Measurements from ENCODE around the gene PTPA. TPM values are rescaled to one million over a fixed set of nuclear protein-coding genes. Genes with fewer than 3 reads are reported as not detected.

Gene PTPA
- total and polyA plus RNA-seq, 2 donors (not counting 1 experiment from before 2014, with no cell fraction given), result 35.0 to 73.9 TPM

GRCh38 chr9:129070696-129071525, 40.3 kb upstream of the PTPA start:
- H3K4me1 Mint-ChIP-seq, result peaks cover 25% of the 10 kb centered on the region
- ATAC-seq (ENCODE audit: low read depth) (no peak), DNase-seq (no peak)
- Histone ChIP-seq H4K20me1 (ENCODE audit: control insufficient read depth, insufficient read depth, low read length, poor library complexity, severe bottlenecking) (no peaks in the 10 kb centered on the region), H3K4me2 (replicated peaks; ENCODE audit: low read depth, low read length, poor library complexity, severe bottlenecking) (peak overlapping the region; percentile 76), H3K4me3 (ENCODE audit: control extremely low read depth in 1 of 5, extremely low read depth in 1 of 5, insufficient read depth in 1 of 5, low read depth in 2 of 5, low read length in 4 of 5) (no peak overlapping the region), H3K36me3 (replicated peaks in 1 of 2; ENCODE audit: control extremely low read depth in 1 of 2, control insufficient read depth in 1 of 2, extremely low read depth in 1 of 2, insufficient read depth in 2 of 2, low read length in 1 of 2) (peaks cover 0 to 5% of the 10 kb centered on the region in 2 experiments), H3K9ac (ENCODE audit: low read length) (no peak overlapping the region), H3K27me3 (replicated peaks in 1 of 4; ENCODE audit: control extremely low read depth in 1 of 4, control insufficient read depth in 3 of 4, insufficient read depth in 4 of 4, low read length in 3 of 4) (no peaks in the 10 kb centered on the region), H3K79me2 (ENCODE audit: control insufficient read depth, insufficient read depth, low read length) (no peaks in the 10 kb centered on the region), H2AFZ (ENCODE audit: insufficient read depth, low read depth, low read length, poor library complexity, severe bottlenecking) (no peak overlapping the region), H3K4me1 (ENCODE audit: control insufficient read depth in 2 of 2, insufficient read depth in 2 of 2, low read length in 2 of 2) (peaks cover 25 to 37% of the 10 kb centered on the region in 2 donors), H3K27ac (ENCODE audit: low read length in 2 of 2) (peak overlapping the region in 1 of 2 donors; percentile 12), H3K9me3 (ENCODE audit: control extremely low read depth in 1 of 3, control insufficient read depth in 2 of 3, insufficient read depth in 1 of 3, low read length in 2 of 3) (no peaks in the 10 kb centered on the region)
- TF ChIP-seq, protein P1, sequence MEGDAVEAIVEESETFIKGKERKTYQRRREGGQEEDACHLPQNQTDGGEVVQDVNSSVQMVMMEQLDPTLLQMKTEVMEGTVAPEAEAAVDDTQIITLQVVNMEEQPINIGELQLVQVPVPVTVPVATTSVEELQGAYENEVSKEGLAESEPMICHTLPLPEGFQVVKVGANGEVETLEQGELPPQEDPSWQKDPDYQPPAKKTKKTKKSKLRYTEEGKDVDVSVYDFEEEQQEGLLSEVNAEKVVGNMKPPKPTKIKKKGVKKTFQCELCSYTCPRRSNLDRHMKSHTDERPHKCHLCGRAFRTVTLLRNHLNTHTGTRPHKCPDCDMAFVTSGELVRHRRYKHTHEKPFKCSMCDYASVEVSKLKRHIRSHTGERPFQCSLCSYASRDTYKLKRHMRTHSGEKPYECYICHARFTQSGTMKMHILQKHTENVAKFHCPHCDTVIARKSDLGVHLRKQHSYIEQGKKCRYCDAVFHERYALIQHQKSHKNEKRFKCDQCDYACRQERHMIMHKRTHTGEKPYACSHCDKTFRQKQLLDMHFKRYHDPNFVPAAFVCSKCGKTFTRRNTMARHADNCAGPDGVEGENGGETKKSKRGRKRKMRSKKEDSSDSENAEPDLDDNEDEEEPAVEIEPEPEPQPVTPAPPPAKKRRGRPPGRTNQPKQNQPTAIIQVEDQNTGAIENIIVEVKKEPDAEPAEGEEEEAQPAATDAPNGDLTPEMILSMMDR (IDR thresholded peaks at IDR 0.05), result no peak
- no peak for TF ChIP-seq EZH2 (IDR thresholded peaks at IDR 0.05; ENCODE audit: borderline replicate concordance, insufficient read depth, low read depth, low read length, poor library complexity, severe bottlenecking)
- CTCF ChIA-PET, result no interaction called here
- no peak overlapping the region for H3K27ac Mint-ChIP-seq
- no peaks in the 10 kb centered on the region for H3K9me3 Mint-ChIP-seq (ENCODE audit: insufficient read depth)
- 79% methylated on average over 15 of the region's 21 CpGs for WGBS (ENCODE audit: insufficient coverage)
- POLR2A ChIA-PET, result interaction anchor here (2.3 kb wide), 1 partner anchor 10 kb away, joined by 15 read pairs; the partner anchor contains the start of gene DOLPP1
- no peak overlapping the region for H3K4me3 Mint-ChIP-seq
- intact Hi-C loops (cut with micrococcal nuclease), result no loop called here
- H3K27me3 Mint-ChIP-seq, result no peaks in the 10 kb centered on the region

DNA sequence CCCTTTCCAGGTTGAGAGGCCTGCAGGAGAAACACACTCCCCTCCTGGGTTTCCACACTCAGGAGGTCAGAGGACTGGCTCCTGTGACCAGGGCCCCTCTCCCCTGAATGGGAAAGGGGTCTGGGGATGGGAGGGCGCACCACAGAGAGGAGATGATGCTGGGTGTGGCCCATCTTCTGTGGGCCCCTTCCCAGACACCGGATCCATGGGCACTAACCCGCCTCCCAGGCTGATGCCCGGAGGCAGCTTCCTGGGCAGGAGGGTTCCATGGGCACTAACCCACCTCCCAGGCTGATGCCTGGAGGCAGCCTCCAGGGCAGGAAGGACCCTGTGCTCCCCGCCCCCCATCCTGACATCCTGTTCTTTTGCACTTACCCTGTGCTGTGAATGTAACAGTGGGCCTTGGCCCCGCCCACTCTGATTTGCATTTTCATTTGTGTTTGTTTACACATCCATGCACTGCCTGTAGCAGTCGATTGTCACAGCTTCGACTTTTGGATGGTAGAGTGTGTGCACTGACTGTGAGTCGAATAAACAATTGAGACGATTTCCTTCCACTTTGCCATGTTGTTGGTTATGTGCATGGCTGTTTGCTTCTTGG, 39.6 kb upstream of the PTPA start:
- H3K36me3 ChIP-seq (replicated peaks in 1 of 2; ENCODE audit: control extremely low read depth in 1 of 2, control insufficient read depth in 1 of 2, extremely low read depth in 1 of 2, insufficient read depth in 2 of 2, low read length in 1 of 2), result peaks cover 0 to 3% of the 10 kb centered on the region in 2 experiments
- no peaks in the 10 kb centered on the region for H3K79me2 ChIP-seq (ENCODE audit: control insufficient read depth, insufficient read depth, low read length)
- no peak overlapping the region for H3K9ac ChIP-seq (ENCODE audit: low read length)
- peak overlapping the region in 1 of 2 donors; percentile 6 for H3K27ac ChIP-seq (ENCODE audit: low read length in 2 of 2)
- Mint-ChIP-seq H3K27ac (peak overlapping the region; percentile 75), H3K9me3 (ENCODE audit: insufficient read depth) (no peaks in the 10 kb centered on the region), H3K27me3 (no peaks in the 10 kb centered on the region), H3K4me3 (no peak overlapping the region), H3K4me1 (peaks cover 25% of the 10 kb centered on the region)
- intact Hi-C loops (cut with micrococcal nuclease), result no loop called here
- ChIA-PET POLR2A (no interaction called here), CTCF (no interaction called here)
- no peak overlapping the region for H3K4me3 ChIP-seq (ENCODE audit: control extremely low read depth in 1 of 5, extremely low read depth in 1 of 5, insufficient read depth in 1 of 5, low read depth in 2 of 5, low read length in 4 of 5)
- H3K9me3 ChIP-seq (ENCODE audit: control extremely low read depth in 1 of 3, control insufficient read depth in 2 of 3, insufficient read depth in 1 of 3, low read length in 2 of 3), result no peaks in the 10 kb centered on the region
- H3K27me3 ChIP-seq (replicated peaks in 1 of 4; ENCODE audit: control extremely low read depth in 1 of 4, control insufficient read depth in 3 of 4, insufficient read depth in 4 of 4, low read length in 3 of 4), result no peaks in the 10 kb centered on the region
- 59% methylated on average over 8 of the region's 10 CpGs for WGBS (ENCODE audit: insufficient coverage)
- peaks cover 25 to 37% of the 10 kb centered on the region in 2 donors for H3K4me1 ChIP-seq (ENCODE audit: control insufficient read depth in 2 of 2, insufficient read depth in 2 of 2, low read length in 2 of 2)
- TF ChIP-seq, protein P1 (IDR thresholded peaks at IDR 0.05), result no peak
- TF ChIP-seq EZH2 (IDR thresholded peaks at IDR 0.05; ENCODE audit: borderline replicate concordance, insufficient read depth, low read depth, low read length, poor library complexity, severe bottlenecking), result no peak
- ATAC-seq (ENCODE audit: low read depth) (no peak), DNase-seq (no peak)
- H2AFZ ChIP-seq (ENCODE audit: insufficient read depth, low read depth, low read length, poor library complexity, severe bottlenecking), result no peak overlapping the region
- H4K20me1 ChIP-seq (ENCODE audit: control insufficient read depth, insufficient read depth, low read length, poor library complexity, severe bottlenecking), result no peaks in the 10 kb centered on the region
- no peak overlapping the region for H3K4me2 ChIP-seq (replicated peaks; ENCODE audit: low read depth, low read length, poor library complexity, severe bottlenecking)
